K562 (cell line): Measurements from ENCODE around the gene PRTFDC1. TPM values are rescaled to one million over a fixed set of nuclear protein-coding genes. Genes with fewer than 3 reads are reported as not detected.

Experiments used
- C11orf30 ChIP-seq: fragments of 450-650 bp; IDR thresholded peaks from 2 replicates; pipeline ENCODE4 v1.6.1; 2016; ENCODE audit warnings: low read depth, mild to moderate bottlenecking
- CEBPB ChIP-seq: fragments of 450-650 bp; IDR thresholded peaks from 2 replicates; pipeline ENCODE4 v1.6.1; 2016; ENCODE audit warnings: missing genetic modification characterization, missing compliant biosample characterization
- DACH1 ChIP-seq: fragments of 450-650 bp; IDR thresholded peaks from 2 replicates; pipeline ENCODE4 v1.6.1; 2018; ENCODE audit not compliant: partially characterized antibody
- EWSR1 ChIP-seq: fragments of 450-650 bp; IDR thresholded peaks from 2 replicates; pipeline ENCODE4 v1.6.1; 2018; ENCODE audit warnings: borderline replicate concordance, mild to moderate bottlenecking, low read depth, moderate library complexity; ENCODE audit not compliant: partially characterized antibody
- HMG20B ChIP-seq: fragments of 250-450 bp; sonication (Bioruptor Pico); IDR thresholded peaks from 2 replicates; pipeline ENCODE4 v1.5.0; 2021; ENCODE audit warnings: mild to moderate bottlenecking
- HNRNPK ChIP-seq: fragments of 200-400 bp; formaldehyde crosslinking; IDR thresholded peaks from one replicate; pipeline ENCODE4 v1.6.1; 2018; ENCODE audit warnings: mild to moderate bottlenecking, low read depth, low read length; ENCODE audit not compliant: poor library complexity, severe bottlenecking
- MYNN ChIP-seq, 2 experiments: sonication (generic); formaldehyde crosslinking in 1 of 2; IDR thresholded peaks; 2 replicates each; pipeline versions ENCODE4 v1.5.0 to v1.6.1; 2016 to 2020; ENCODE audit warnings: antibody characterized with exemption in 1 of 2, missing genetic modification reagents in 1 of 2
- NFXL1 ChIP-seq: fragments of 450-650 bp; formaldehyde crosslinking; IDR thresholded peaks from 2 replicates; pipeline ENCODE4 v1.4.0; 2021; ENCODE audit warnings: mild to moderate bottlenecking
- RFX1 ChIP-seq: fragments of 450-650 bp; IDR thresholded peaks from 2 replicates; pipeline ENCODE4 v1.6.1; 2016; ENCODE audit warnings: mild to moderate bottlenecking, moderate library complexity
- SIX5 ChIP-seq, 2 experiments: IDR thresholded peaks; 2 replicates each; pipeline ENCODE4 v1.6.1; 2011; ENCODE audit warnings: low read length in 2 of 2, borderline replicate concordance in 1 of 2, low read depth in 1 of 2, mild to moderate bottlenecking in 1 of 2, moderate library complexity in 1 of 2; ENCODE audit not compliant: insufficient read depth in 1 of 2
- SMARCC2 ChIP-seq: fragments of 450-650 bp; IDR thresholded peaks from 2 replicates; pipeline ENCODE4 v1.6.1; 2017; ENCODE audit warnings: antibody characterized with exemption, moderate library complexity, mild to moderate bottlenecking, low read depth
- TCF3 ChIP-seq: sonication (generic); formaldehyde crosslinking; IDR thresholded peaks from 2 replicates; pipeline ENCODE4 v1.4.0; 2020; ENCODE audit warnings: mild to moderate bottlenecking, missing genetic modification reagents
- ZC3H8 ChIP-seq: fragments of 450-650 bp; IDR thresholded peaks from 2 replicates; pipeline ENCODE4 v1.6.1; 2017
- ZFX ChIP-seq: sonication (generic); formaldehyde crosslinking; IDR thresholded peaks from 2 replicates; pipeline ENCODE4 v1.8.0; 2022; ENCODE audit warnings: mild to moderate bottlenecking, missing genetic modification reagents, moderate library complexity
- ZNF121 ChIP-seq: sonication (generic); formaldehyde crosslinking; conservative IDR thresholded peaks from 2 replicates; pipeline ENCODE4 v1.8.0; 2022; ENCODE audit warnings: missing genetic modification reagents
- ZNF232 ChIP-seq: sonication (generic); formaldehyde crosslinking; IDR thresholded peaks from 2 replicates; pipeline ENCODE4 v1.8.0; 2022; ENCODE audit warnings: mild to moderate bottlenecking, missing genetic modification reagents
- ZNF316 ChIP-seq: fragments of 450-650 bp; IDR thresholded peaks from 2 replicates; pipeline ENCODE4 v1.6.1; 2016
- ZNF354B ChIP-seq: fragments of 250-450 bp; sonication (Bioruptor Pico); IDR thresholded peaks from 2 replicates; pipeline ENCODE4 v1.4.0; 2020
- polyA plus RNA-seq, 8 experiments: library from polyadenylated mRNA; depleted of rRNA in 4 of 8; stranded (reverse) in 5 of 8; unstranded in 3 of 8; fragments of >200 nt; fragmentation: Nextera tagmentation in 2 of 8; fragmentation: Illumina TruSeq in 1 of 8; extraction: Ambion mirVana in 2 of 8; extraction: Trizol in 1 of 8; gene quantifications; 2 replicates each; pipeline versions ENCODE4 v1.2.1 to v1.2.3, GENCODE V29; 2011 to 2014; ENCODE audit warnings: inconsistent platforms in 1 of 8, missing spikeins in 1 of 8
- total RNA-seq, 7 experiments: library from RNA; depleted of rRNA in 6 of 7; stranded (reverse); fragments of >200 nt in 6 of 7; fragmentation: Illumina TruSeq in 2 of 7; extraction: Trizol in 2 of 7; gene quantifications; 2 replicates each; pipeline versions ENCODE4 v1.2.1 to v1.2.3, GENCODE V29; 2011 to 2021; ENCODE audit warnings: low replicate concordance in 1 of 7
- TF ChIP-seq, protein P1 (sequence below): sonication (generic); formaldehyde crosslinking; IDR thresholded peaks from 2 replicates; pipeline ENCODE4 v1.8.0; 2023; ENCODE audit warnings: missing genetic modification reagents, mild to moderate bottlenecking, borderline replicate concordance
- TF ChIP-seq, protein P2 (sequence below): sonication (generic); formaldehyde crosslinking; IDR thresholded peaks from 2 replicates; pipeline ENCODE4 v1.8.0; 2022; ENCODE audit warnings: mild to moderate bottlenecking, low read depth, missing genetic modification reagents
- TF ChIP-seq, protein P3 (sequence below): sonication (generic); formaldehyde crosslinking; IDR thresholded peaks from 2 replicates; pipeline ENCODE4 v1.8.0; 2022; ENCODE audit warnings: mild to moderate bottlenecking, missing genetic modification reagents
- TF ChIP-seq, protein P4 (sequence below): fragments of 450-650 bp; IDR thresholded peaks from 2 replicates; pipeline ENCODE4 v1.6.1; 2016

PRTFDC1 gene
- total and polyA plus RNA-seq, 9 of the 15 experiments (the other 6 are each of a cell fraction or from before 2014, with no cell fraction given) = 7.0 to 27.6 (median 10.0) TPM

DNA sequence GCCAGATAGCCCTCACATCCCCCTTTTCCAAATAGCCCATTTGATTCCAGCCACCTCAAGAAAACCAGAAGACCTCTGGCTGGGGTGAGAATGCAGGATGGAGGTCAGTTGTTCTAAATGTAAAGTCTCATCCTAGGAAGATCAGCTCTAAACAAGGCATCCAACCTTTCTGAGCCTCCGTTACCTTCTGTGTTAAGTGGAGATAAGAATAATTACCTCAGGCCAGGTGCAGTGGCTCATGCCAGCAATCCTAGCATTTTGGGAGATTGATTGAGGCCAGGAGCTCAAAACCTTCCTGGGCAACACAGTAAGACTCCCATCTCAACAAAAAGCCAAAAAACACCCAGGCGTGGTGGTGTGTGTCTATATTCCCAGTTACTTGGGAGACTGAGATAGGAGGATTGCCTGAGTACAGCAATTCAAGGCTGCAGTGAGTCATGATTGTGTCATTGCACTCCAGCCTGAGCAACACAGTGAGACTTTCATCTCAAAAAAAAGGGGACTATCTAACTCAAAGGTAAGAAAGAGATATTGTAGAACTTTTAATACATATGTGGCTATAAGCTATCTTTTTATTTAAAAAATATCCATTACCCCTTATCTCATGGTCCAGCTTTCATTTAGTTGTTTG lies 43.5 kb downstream of the PRTFDC1 start (continued):
- TF ChIP-seq, protein P1, sequence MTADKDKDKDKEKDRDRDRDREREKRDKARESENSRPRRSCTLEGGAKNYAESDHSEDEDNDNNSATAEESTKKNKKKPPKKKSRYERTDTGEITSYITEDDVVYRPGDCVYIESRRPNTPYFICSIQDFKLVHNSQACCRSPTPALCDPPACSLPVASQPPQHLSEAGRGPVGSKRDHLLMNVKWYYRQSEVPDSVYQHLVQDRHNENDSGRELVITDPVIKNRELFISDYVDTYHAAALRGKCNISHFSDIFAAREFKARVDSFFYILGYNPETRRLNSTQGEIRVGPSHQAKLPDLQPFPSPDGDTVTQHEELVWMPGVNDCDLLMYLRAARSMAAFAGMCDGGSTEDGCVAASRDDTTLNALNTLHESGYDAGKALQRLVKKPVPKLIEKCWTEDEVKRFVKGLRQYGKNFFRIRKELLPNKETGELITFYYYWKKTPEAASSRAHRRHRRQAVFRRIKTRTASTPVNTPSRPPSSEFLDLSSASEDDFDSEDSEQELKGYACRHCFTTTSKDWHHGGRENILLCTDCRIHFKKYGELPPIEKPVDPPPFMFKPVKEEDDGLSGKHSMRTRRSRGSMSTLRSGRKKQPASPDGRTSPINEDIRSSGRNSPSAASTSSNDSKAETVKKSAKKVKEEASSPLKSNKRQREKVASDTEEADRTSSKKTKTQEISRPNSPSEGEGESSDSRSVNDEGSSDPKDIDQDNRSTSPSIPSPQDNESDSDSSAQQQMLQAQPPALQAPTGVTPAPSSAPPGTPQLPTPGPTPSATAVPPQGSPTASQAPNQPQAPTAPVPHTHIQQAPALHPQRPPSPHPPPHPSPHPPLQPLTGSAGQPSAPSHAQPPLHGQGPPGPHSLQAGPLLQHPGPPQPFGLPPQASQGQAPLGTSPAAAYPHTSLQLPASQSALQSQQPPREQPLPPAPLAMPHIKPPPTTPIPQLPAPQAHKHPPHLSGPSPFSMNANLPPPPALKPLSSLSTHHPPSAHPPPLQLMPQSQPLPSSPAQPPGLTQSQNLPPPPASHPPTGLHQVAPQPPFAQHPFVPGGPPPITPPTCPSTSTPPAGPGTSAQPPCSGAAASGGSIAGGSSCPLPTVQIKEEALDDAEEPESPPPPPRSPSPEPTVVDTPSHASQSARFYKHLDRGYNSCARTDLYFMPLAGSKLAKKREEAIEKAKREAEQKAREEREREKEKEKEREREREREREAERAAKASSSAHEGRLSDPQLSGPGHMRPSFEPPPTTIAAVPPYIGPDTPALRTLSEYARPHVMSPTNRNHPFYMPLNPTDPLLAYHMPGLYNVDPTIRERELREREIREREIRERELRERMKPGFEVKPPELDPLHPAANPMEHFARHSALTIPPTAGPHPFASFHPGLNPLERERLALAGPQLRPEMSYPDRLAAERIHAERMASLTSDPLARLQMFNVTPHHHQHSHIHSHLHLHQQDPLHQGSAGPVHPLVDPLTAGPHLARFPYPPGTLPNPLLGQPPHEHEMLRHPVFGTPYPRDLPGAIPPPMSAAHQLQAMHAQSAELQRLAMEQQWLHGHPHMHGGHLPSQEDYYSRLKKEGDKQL (CRISPR knock-in tag) = no peak
- TF ChIP-seq RFX1 (peak; percentile 27), TCF3 (CRISPR knock-in tag) (peak; percentile 36; the same call in 1 of the 2 replicates), ZNF121 (0 out of 2 replicates have a peak, but pooled peaks have one; percentile 26), ZNF354B (no peak), C11orf30 (no peak), HMG20B (no peak), MYNN (IDR thresholded peaks at IDR 0.05) (peak; percentile 4; the same call in 1 of the 2 replicates), MYNN (CRISPR knock-in tag; IDR thresholded peaks at IDR 0.05) (no peak), ZNF316 (no peak), SMARCC2 (peak; percentile 69), DACH1 (no peak), NFXL1 (CRISPR knock-in tag) (no peak), CEBPB (tag) (peak; percentile 60), ZFX (no peak), ZC3H8 (no peak), SIX5 (IDR thresholded peaks at IDR 0.05; ENCODE audit: borderline replicate concordance in 1 of 2, insufficient read depth in 1 of 2, low read depth in 1 of 2, low read length in 2 of 2) (no peak), EWSR1 (no peak), ZNF232 (no peak), HNRNPK (no peak)
- TF ChIP-seq, protein P2, sequence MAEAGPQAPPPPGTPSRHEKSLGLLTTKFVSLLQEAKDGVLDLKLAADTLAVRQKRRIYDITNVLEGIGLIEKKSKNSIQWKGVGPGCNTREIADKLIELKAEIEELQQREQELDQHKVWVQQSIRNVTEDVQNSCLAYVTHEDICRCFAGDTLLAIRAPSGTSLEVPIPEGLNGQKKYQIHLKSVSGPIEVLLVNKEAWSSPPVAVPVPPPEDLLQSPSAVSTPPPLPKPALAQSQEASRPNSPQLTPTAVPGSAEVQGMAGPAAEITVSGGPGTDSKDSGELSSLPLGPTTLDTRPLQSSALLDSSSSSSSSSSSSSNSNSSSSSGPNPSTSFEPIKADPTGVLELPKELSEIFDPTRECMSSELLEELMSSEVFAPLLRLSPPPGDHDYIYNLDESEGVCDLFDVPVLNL (CRISPR knock-in tag) = no peak
- TF ChIP-seq, protein P3, sequence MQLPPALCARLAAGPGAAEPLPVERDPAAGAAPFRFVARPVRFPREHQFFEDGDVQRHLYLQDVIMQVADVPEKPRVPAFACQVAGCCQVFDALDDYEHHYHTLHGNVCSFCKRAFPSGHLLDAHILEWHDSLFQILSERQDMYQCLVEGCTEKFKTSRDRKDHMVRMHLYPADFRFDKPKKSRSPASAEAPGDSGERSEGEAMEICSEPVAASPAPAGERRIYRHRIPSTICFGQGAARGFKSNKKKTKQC (CRISPR knock-in tag) = no peak
- TF ChIP-seq, protein P4, sequence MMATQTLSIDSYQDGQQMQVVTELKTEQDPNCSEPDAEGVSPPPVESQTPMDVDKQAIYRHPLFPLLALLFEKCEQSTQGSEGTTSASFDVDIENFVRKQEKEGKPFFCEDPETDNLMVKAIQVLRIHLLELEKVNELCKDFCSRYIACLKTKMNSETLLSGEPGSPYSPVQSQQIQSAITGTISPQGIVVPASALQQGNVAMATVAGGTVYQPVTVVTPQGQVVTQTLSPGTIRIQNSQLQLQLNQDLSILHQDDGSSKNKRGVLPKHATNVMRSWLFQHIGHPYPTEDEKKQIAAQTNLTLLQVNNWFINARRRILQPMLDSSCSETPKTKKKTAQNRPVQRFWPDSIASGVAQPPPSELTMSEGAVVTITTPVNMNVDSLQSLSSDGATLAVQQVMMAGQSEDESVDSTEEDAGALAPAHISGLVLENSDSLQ = no peak
